H1 (cell line): Measurements from ENCODE around the gene AAMP. TPM values are rescaled to one million over a fixed set of nuclear protein-coding genes. Genes with fewer than 3 reads are reported as not detected.

Source experiments
- CTCF ChIA-PET: fragments of 300-600 bp; sonication (Branson Sonifier 250); formaldehyde crosslinking; loops from one replicate; lab custom pipeline; 2021; ENCODE audit not compliant: partially characterized antibody; lab: Charles Lee
- POLR2A ChIA-PET: fragments of 300-600 bp; sonication (Branson Sonifier 250); formaldehyde crosslinking; loops from one replicate; lab custom pipeline; 2021; ENCODE audit warnings: inconsistent platforms; ENCODE audit not compliant: partially characterized antibody; lab: Charles Lee
- DNase-seq, 2 experiments: peaks; one replicate each; pipeline versions ENCODE4 v3.0.0 to v3.0.0-alpha.2; 2010 to 2022; ENCODE audit warnings: low spot score in 2 of 2, low read depth in 1 of 2, mixed read lengths in 1 of 2
- FAIRE-seq: peaks from 2 replicates; lab custom pipeline; 2011; peaks lifted over from hg19 to GRCh38; lab: Jason Lieb, UNC
- H2AFZ ChIP-seq: 2 replicates; pipeline ENCODE4 v1.8.1; 2012; ENCODE audit warnings: low read length, inconsistent platforms
- H2AK5ac ChIP-seq: 2 replicates; pipeline ENCODE4 v1.6.1; 2013; ENCODE audit warnings: low read depth, low read length
- H2BK120ac ChIP-seq: replicated peaks from 2 replicates; pipeline ENCODE3; 2013; ENCODE audit warnings: low read depth, low read length, inconsistent platforms
- H2BK12ac ChIP-seq: 2 replicates; pipeline ENCODE4 v1.6.1; 2013; ENCODE audit warnings: low read depth, low read length
- H2BK15ac ChIP-seq: 2 replicates; pipeline ENCODE4 v1.6.1; 2013; ENCODE audit warnings: low read length
- H2BK20ac ChIP-seq: 2 replicates; pipeline ENCODE4 v1.6.1; 2013; ENCODE audit warnings: low read length
- H2BK5ac ChIP-seq: 2 replicates; pipeline ENCODE4 v1.6.1; 2013; ENCODE audit warnings: low read depth, low read length
- H3K14ac ChIP-seq: 2 replicates; pipeline ENCODE4 v1.6.1; 2013; ENCODE audit warnings: inconsistent platforms; ENCODE audit not compliant: insufficient read length
- H3K18ac ChIP-seq: 2 replicates; pipeline ENCODE4 v1.6.1; 2013; ENCODE audit warnings: low read length; ENCODE audit errors: extremely low read depth
- H3K23ac ChIP-seq: 2 replicates; pipeline ENCODE4 v1.6.1; 2013; ENCODE audit warnings: inconsistent platforms; ENCODE audit not compliant: insufficient read length
- H3K23me2 ChIP-seq: 2 replicates; pipeline ENCODE4 v1.6.1; 2013; ENCODE audit warnings: low read depth, low read length
- H3K27ac ChIP-seq: 2 replicates; pipeline ENCODE4 v1.6.1; 2011; ENCODE audit warnings: low read depth, low read length, inconsistent platforms
- H3K27me3 ChIP-seq, 4 experiments: replicated peaks in 1 of 4; 1 replicate in 1 of 4; 2 replicates in 3 of 4; pipeline versions ENCODE4 v1.6.1 to v1.8.1; 2011 to 2013; ENCODE audit warnings: low read length in 3 of 4, mild to moderate bottlenecking in 3 of 4, inconsistent platforms in 2 of 4, mixed read lengths in 2 of 4, moderate library complexity in 1 of 4; ENCODE audit not compliant: control insufficient read depth in 3 of 4, insufficient read depth in 3 of 4; ENCODE audit errors: extremely low read depth in 1 of 4
- H3K36me3 ChIP-seq, 4 experiments: 2 replicates each; pipeline versions ENCODE4 v1.6.1 to v1.8.1; 2011 to 2013; ENCODE audit warnings: mild to moderate bottlenecking in 4 of 4, low read length in 3 of 4, moderate library complexity in 2 of 4, control low read depth in 1 of 4, inconsistent platforms in 1 of 4; ENCODE audit not compliant: insufficient read depth in 4 of 4, control insufficient read depth in 2 of 4
- H3K4ac ChIP-seq: replicated peaks from 2 replicates; pipeline ENCODE3; 2013; ENCODE audit warnings: low read length, low read depth, mixed read lengths, inconsistent platforms; ENCODE audit not compliant: insufficient read length
- H3K4me1 ChIP-seq, 4 experiments: replicated peaks in 1 of 4; 1 replicate in 1 of 4; 2 replicates in 3 of 4; pipeline versions ENCODE4 v1.6.1 to v1.8.1; 2011 to 2013; ENCODE audit warnings: low read length in 3 of 4, inconsistent platforms in 2 of 4, mixed read lengths in 1 of 4; ENCODE audit not compliant: insufficient read depth in 4 of 4, control insufficient read depth in 3 of 4
- H3K4me2 ChIP-seq, 2 experiments: 2 replicates each; pipeline versions ENCODE4 v1.6.1 to v1.8.1; 2011 to 2013; ENCODE audit warnings: low read depth in 2 of 2, low read length in 2 of 2, control low read depth in 1 of 2, inconsistent platforms in 1 of 2, mild to moderate bottlenecking in 1 of 2; ENCODE audit not compliant: insufficient read depth in 1 of 2
- H3K4me3 ChIP-seq, 4 experiments: fragments of 200-600, 300-600 bp in 1 of 4; sonication (generic), shearing (Covaris generic), sonication (Bioruptor Twin) in 1 of 4; 2 replicates each; pipeline versions ENCODE4 v1.5.1 to v1.8.1; 2011 to 2016; ENCODE audit warnings: low read length in 4 of 4, low read depth in 3 of 4, control low read depth in 2 of 4, inconsistent platforms in 2 of 4, mild to moderate bottlenecking in 2 of 4, mixed read lengths in 1 of 4, moderate library complexity in 1 of 4; ENCODE audit not compliant: insufficient read depth in 2 of 4; ENCODE audit errors: extremely low read depth in 1 of 4
- H3K56ac ChIP-seq: replicated peaks from 2 replicates; pipeline ENCODE3; 2013; ENCODE audit warnings: low read depth, mild to moderate bottlenecking, mixed read lengths, low read length, inconsistent platforms; ENCODE audit not compliant: insufficient read length
- H3K79me1 ChIP-seq: 2 replicates; pipeline ENCODE4 v1.6.1; 2013; ENCODE audit warnings: low read depth, low read length, control low read depth
- H3K79me2 ChIP-seq, 2 experiments: 2 replicates each; pipeline versions ENCODE4 v1.6.1 to v1.8.1; 2012 to 2013; ENCODE audit warnings: low read length in 2 of 2, mild to moderate bottlenecking in 2 of 2, inconsistent platforms in 1 of 2; ENCODE audit not compliant: insufficient read depth in 2 of 2, control insufficient read depth in 1 of 2
- H3K9ac ChIP-seq, 4 experiments: replicated peaks in 1 of 4; 1 replicate in 1 of 4; 2 replicates in 3 of 4; pipeline versions ENCODE4 v1.6.1 to v1.8.1; 2011 to 2013; ENCODE audit warnings: low read depth in 3 of 4, low read length in 3 of 4, control low read depth in 2 of 4, mild to moderate bottlenecking in 2 of 4, moderate library complexity in 2 of 4, inconsistent platforms in 1 of 4; ENCODE audit errors: extremely low read depth in 1 of 4
- H3K9me3 ChIP-seq, 2 experiments: 2 replicates each; pipeline versions ENCODE4 v1.6.1 to v1.8.1; 2012 to 2013; ENCODE audit warnings: mild to moderate bottlenecking in 2 of 2, moderate library complexity in 2 of 2, control low read depth in 1 of 2, inconsistent platforms in 1 of 2, low read depth in 1 of 2, low read length in 1 of 2, mixed read lengths in 1 of 2; ENCODE audit not compliant: insufficient read depth in 2 of 2
- H4K20me1 ChIP-seq, 2 experiments: replicated peaks in 1 of 2; 2 replicates each; pipeline versions ENCODE3 to v1.8.1; 2011 to 2013; ENCODE audit warnings: inconsistent platforms in 2 of 2, low read length in 2 of 2, mild to moderate bottlenecking in 1 of 2; ENCODE audit not compliant: insufficient read depth in 2 of 2, control insufficient read depth in 1 of 2
- H4K5ac ChIP-seq: 2 replicates; pipeline ENCODE4 v1.6.1; 2013; ENCODE audit warnings: low read length, low read depth, mixed read lengths, inconsistent platforms; ENCODE audit not compliant: insufficient read length
- H4K8ac ChIP-seq: 2 replicates; pipeline ENCODE4 v1.8.0; 2013; ENCODE audit warnings: mild to moderate bottlenecking, moderate library complexity, low read length, inconsistent platforms; ENCODE audit not compliant: insufficient read depth; ENCODE audit errors: extremely low read depth
- H4K91ac ChIP-seq: replicated peaks from 2 replicates; pipeline ENCODE3; 2013; ENCODE audit warnings: low read length, mixed read lengths, inconsistent platforms; ENCODE audit not compliant: insufficient read length
- CEBPB ChIP-seq: IDR thresholded peaks from 2 replicates; pipeline ENCODE4 v1.6.1; 2012; ENCODE audit warnings: low read depth, low read length
- E2F6 ChIP-seq: IDR thresholded peaks from 2 replicates; pipeline ENCODE4 v1.6.1; 2012; ENCODE audit warnings: inconsistent platforms
- EP300 ChIP-seq, 2 experiments: IDR thresholded peaks; 1 replicate in 1 of 2; 2 replicates in 1 of 2; pipeline ENCODE4 v1.6.1; 2011 to 2012; ENCODE audit warnings: low read depth in 2 of 2, low read length in 2 of 2, mild to moderate bottlenecking in 2 of 2, borderline replicate concordance in 1 of 2, inconsistent platforms in 1 of 2, moderate library complexity in 1 of 2
- KDM4A ChIP-seq: IDR thresholded peaks from one replicate; pipeline ENCODE4 v1.7.1; 2012; ENCODE audit warnings: low read depth, mild to moderate bottlenecking, moderate library complexity, low read length, inconsistent platforms; ENCODE audit not compliant: severe bottlenecking
- POU5F1 ChIP-seq: IDR thresholded peaks from 2 replicates; pipeline ENCODE4 v1.6.1; 2011; ENCODE audit warnings: low read depth, mild to moderate bottlenecking, low read length, moderate library complexity
- SIN3A ChIP-seq, 2 experiments: IDR thresholded peaks in 1 of 2; conservative IDR thresholded peaks in 1 of 2; 2 replicates each; pipeline ENCODE4 v1.6.1; 2011 to 2012; ENCODE audit warnings: low read length in 2 of 2, improper control_type of control experiment in 1 of 2, low read depth in 1 of 2, mild to moderate bottlenecking in 1 of 2
- TAF1 ChIP-seq: IDR thresholded peaks from 2 replicates; pipeline ENCODE4 v1.6.1; 2011; ENCODE audit warnings: mild to moderate bottlenecking, low read depth, low read length
- WGBS, 2 experiments: shearing (Covaris generic) in 1 of 2; methylation state at CpG; one replicate each; pipeline versions ENCODE4 v1.1.6 to v1.1.7; 2013 to 2015; ENCODE audit warnings: low lambda C conversion rate in 2 of 2, mixed read lengths in 2 of 2, inconsistent platforms in 1 of 2, low coverage in 1 of 2, missing lambda C conversion rate in 1 of 2; ENCODE audit not compliant: insufficient replicate concordance in 2 of 2, insufficient coverage in 1 of 2, insufficient read length in 1 of 2; ENCODE audit errors: extremely low coverage in 1 of 2, missing lambda C conversion rate in 1 of 2; 5-methylcytosine and 5-hydroxymethylcytosine counted together
- polyA plus RNA-seq, 7 experiments: library from polyadenylated mRNA; depleted of rRNA in 3 of 7; stranded (reverse) in 5 of 7; unstranded in 2 of 7; fragments of >200 nt in 5 of 7; fragments of 200-250 nt in 2 of 7; gene quantifications; 1 replicate in 5 of 7; 2 replicates in 1 of 7; 4 replicates in 1 of 7; pipeline versions ENCODE4 v1.2.1 to v1.2.3, GENCODE V29; 2011 to 2013; ENCODE audit warnings: missing spikeins in 2 of 7, mixed read lengths in 2 of 7
- total RNA-seq: library from RNA; stranded (reverse); fragmentation: NEBNext Ultra II Directional; extraction: Animal tissue kit (Norgen Biotek cat#: 25700); gene quantifications from 2 replicates; pipeline ENCODE4 v1.2.1, GENCODE V29; 2021

The AAMP gene
- total and polyA plus RNA-seq, 2 of the 8 experiments (the other 6 are each of a cell fraction or from before 2014, with no cell fraction given) = 119 to 125 TPM

- Histone ChIP-seq H2BK120ac (no peak within 1 kb of the TSS), H2BK5ac (peak within 1 kb of the TSS; percentile 49), H3K18ac (no peak within 1 kb of the TSS), H2BK20ac (no peak within 1 kb of the TSS), H3K36me3 (peaks cover 6 to 24% (median 12%) of the 10 kb centered on the region in 4 experiments; a peak in 7 of 8 replicates), H4K20me1 (peaks cover 0 to 9% of the 10 kb centered on the region in 2 experiments), H2BK15ac (peak within 1 kb of the TSS; percentile 3; the same call in 1 of the 2 replicates), H3K9ac (peak within 1 kb of the TSS in 1 of 4 experiments; percentile 22; a peak in 2 of 7 replicates), H3K23ac (no peak within 1 kb of the TSS), H3K9me3 (no peaks in the 10 kb centered on the region), H2AFZ (no peak within 1 kb of the TSS), H3K14ac (no peak within 1 kb of the TSS), H4K91ac (no peak within 1 kb of the TSS), H3K79me1 (no peaks in the 10 kb centered on the region), H4K8ac (no peak within 1 kb of the TSS; the same call in 1 of the 2 replicates), H3K4me2 (peak within 1 kb of the TSS; percentile 42 to 46), H3K4me3 (no peak within 1 kb of the TSS; a peak in 1 of 8 replicates), H3K4ac (peak within 1 kb of the TSS; percentile 41), H3K79me2 (no peaks in the 10 kb centered on the region), H3K56ac (no peak within 1 kb of the TSS), H3K27ac (no peak within 1 kb of the TSS), H2BK12ac (0 out of 2 replicates have a peak within 1 kb of the TSS, but pooled peaks have one; percentile 1), H3K27me3 (no peaks in the 10 kb centered on the region), H4K5ac (no peak within 1 kb of the TSS), H3K23me2 (no peaks in the 10 kb centered on the region), H3K4me1 (peaks cover 3 to 22% (median 15%) of the 10 kb centered on the region in 4 experiments), H2AK5ac (no peak within 1 kb of the TSS)
- FAIRE-seq = no peak
- ChIA-PET CTCF (interaction anchor here (0.7 to 9.0 kb wide), 6 partner anchors 13 to 304 kb away, joined by 3 to 81 read pairs (median 4); partner anchors contain the start of genes AAMP and PNKD), POLR2A (interaction anchor here (0.9 to 3.7 kb wide), 5 partner anchors 8 to 41 kb away, joined by 3 to 29 read pairs (median 4); partner anchors contain the start of genes AAMP and PNKD)
- 38% methylated on average over 10 of the region's 10 CpGs; no CpG with 5 or more reads in 1 of the 2 experiments for WGBS, 2 experiments
- TF ChIP-seq E2F6 (no peak), POU5F1 (no peak), TAF1 (0 out of 2 replicates have a peak, but pooled peaks have one; percentile 23), KDM4A (no peak), EP300 (IDR thresholded peaks at IDR 0.05; ENCODE audit: borderline replicate concordance in 1 of 2, low read depth in 2 of 2, low read length in 2 of 2) (no peak), SIN3A (conservative IDR thresholded peaks at IDR 0.05 in 1 of 2, IDR thresholded peaks at IDR 0.05 in 1 of 2; ENCODE audit: low read depth in 1 of 2, low read length in 2 of 2) (peak in 1 of 2 experiments; percentile 57; a peak in 2 of 4 replicates), CEBPB (no peak)
- peak in 1 of 2 experiments; percentile 75 for DNase-seq
Observed at GRCh38 chr2:218260742-218261422, 9.1 kb downstream of the AAMP start, which contains the start of gene GPBAR1. Gene GPBAR1, plus strand, starts transcription at chr2:218261015. Its CDS starts 1,710 bp downstream, at chr2:218262725.
